SK-N-MC (cell line): ENCODE results near the gene LRRC75B.
"Not testable (repeated sequence)": the region's sequence is repeated elsewhere in the genome, so short reads cannot be mapped to it uniquely, and the experiment has no call there.

Experiments
- DNase-seq: peaks from one replicate; pipeline ENCODE4 v3.0.0-alpha.2; 2011; ENCODE audit warnings: low read depth, low spot score
- H3K27ac ChIP-seq: fragments of 200-600 bp; sonication (generic); 2 replicates; pipeline ENCODE4 v1.5.1; 2016; ENCODE audit warnings: mixed run types
- H3K36me3 ChIP-seq: fragments of 200-600 bp; sonication (generic); 2 replicates; pipeline ENCODE4 v1.6.1; 2017; ENCODE audit warnings: antibody characterized with exemption, low read length, mixed read lengths; ENCODE audit not compliant: insufficient read depth
- H3K4me3 ChIP-seq: fragments of 200-600 bp; sonication (generic); 2 replicates; pipeline ENCODE4 v1.5.1; 2016
- H3K9ac ChIP-seq: fragments of 200-600 bp; sonication (generic); 2 replicates; pipeline ENCODE4 v1.8.0; 2017; ENCODE audit warnings: mixed run types, mixed read lengths; ENCODE audit not compliant: insufficient read length
- H3K9me3 ChIP-seq: fragments of 200-600 bp; sonication (generic); 2 replicates; pipeline ENCODE4 v1.6.1; 2017; ENCODE audit warnings: low read depth, mild to moderate bottlenecking, antibody characterized with exemption, low read length, moderate library complexity, mixed read lengths
- EZH2 ChIP-seq: fragments of 200-600 bp; sonication (generic); IDR thresholded peaks from one replicate; pipeline ENCODE4 v1.6.1; 2017; ENCODE audit warnings: antibody characterized with exemption
- FOXP2 ChIP-seq: optimal IDR thresholded peaks from 2 replicates; pipeline ENCODE3; 2011; ENCODE audit warnings: mild to moderate bottlenecking, moderate library complexity; ENCODE audit not compliant: insufficient read depth; ENCODE audit errors: extremely low read length, control extremely low read depth
- POLR2AphosphoS5 ChIP-seq: IDR thresholded peaks from 2 replicates; pipeline ENCODE4 v1.6.1; 2012; ENCODE audit warnings: mild to moderate bottlenecking, low read depth, low read length, borderline replicate concordance

The LRRC75B gene

DNA sequence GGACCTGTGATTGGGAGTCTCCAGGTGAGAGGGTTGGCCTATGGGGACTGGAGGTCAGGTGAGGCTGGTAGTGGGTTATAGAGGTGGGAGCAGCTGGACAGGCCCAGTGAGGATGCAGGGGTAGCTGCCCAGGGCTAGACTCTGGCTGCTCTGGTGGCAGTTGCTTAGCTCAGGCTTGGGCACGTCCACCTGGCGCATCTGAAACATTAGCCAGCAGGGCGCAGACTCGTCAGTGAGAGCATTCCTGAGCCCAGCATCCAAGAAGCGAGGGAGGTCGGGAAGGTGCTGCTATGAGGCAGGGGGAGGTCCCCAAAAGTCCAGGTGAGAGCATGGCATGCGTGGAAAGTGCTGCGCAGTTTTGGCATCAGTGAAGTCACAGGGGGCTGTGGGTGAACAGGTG is 6.6 kb upstream of the LRRC75B start:
- H3K4me3 ChIP-seq, result no peak overlapping the region
- H3K27ac ChIP-seq, result no peak overlapping the region
- no peak overlapping the region for H3K9ac ChIP-seq
- TF ChIP-seq POLR2AphosphoS5, result no peak
- TF ChIP-seq EZH2, result no peak
- TF ChIP-seq FOXP2, result no peak
- H3K36me3 ChIP-seq, result no peaks in the 10 kb centered on the region
- DNase-seq, result no peak
- no peaks in the 10 kb centered on the region for H3K9me3 ChIP-seq

DNA sequence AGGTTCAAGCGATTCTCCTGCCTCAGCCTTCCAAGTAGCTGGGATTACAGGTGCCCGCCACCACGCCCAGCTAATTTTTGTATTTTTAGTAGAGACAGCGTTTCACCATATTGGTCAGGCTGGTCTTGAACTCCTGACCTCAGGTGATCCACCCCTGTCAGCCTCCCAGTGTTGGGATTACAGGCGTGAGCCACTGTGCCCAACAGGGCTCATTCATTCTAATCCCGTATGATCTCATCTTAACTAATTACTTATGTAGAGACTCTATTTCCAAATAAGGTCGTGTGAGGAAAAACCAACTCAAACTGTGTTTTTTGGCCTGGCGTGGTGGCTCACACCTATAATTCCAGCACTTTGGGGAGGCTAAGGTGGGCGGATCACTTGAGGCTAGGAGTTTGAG is 4.2 kb upstream of the LRRC75B start:
- H3K36me3 ChIP-seq, H3K4me3 ChIP-seq, H3K9me3 ChIP-seq, DNase-seq, H3K9ac ChIP-seq, H3K27ac ChIP-seq: not testable (repeated sequence)

DNA sequence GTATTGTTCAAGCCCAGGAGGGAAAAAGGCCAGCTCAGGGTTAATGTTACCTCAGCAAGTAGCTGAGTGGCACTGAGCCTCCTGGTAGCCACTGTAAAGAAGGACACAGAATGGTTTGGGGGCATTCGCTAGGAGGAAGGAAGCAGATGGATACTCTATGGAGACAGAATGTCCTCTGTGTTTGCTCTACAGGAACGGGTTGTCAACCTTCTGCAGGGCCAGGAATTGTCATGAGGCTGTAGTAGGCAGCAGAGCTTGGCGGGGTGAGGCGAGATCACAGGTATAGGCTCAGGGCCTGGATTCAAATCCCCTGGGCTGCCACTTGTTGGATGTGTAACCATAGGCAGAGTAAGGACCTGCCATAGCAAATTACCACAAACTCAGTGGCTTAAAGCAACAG is 3.0 kb upstream of the LRRC75B start:
- TF ChIP-seq FOXP2 (no peak), POLR2AphosphoS5 (no peak), EZH2 (no peak)
- H3K27ac ChIP-seq, result no peak overlapping the region
- H3K9ac ChIP-seq, result no peak overlapping the region
- DNase-seq, result no peak
- H3K9me3 ChIP-seq, result no peaks in the 10 kb centered on the region
- H3K36me3 ChIP-seq, result no peaks in the 10 kb centered on the region
- no peak overlapping the region for H3K4me3 ChIP-seq

DNA sequence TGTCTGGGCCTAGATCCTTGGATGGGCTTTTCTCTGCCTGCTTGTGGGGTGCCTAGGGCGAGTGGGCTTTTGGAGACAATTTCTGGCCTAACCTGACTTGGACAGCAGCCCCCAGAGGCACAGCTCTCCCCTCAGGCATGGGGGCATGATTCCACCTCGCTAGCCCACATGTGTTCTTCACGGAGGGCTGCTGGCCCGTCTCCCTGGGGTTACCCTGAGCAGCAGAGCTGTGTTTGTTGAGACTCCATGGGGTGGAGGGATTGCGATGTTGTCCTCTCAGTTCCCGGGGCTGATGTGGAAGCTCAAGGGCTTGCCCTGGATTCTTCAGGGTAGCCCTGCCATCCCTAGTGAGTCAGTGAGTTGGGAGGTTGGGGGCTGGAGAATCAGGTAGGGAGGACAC is 2.4 kb upstream of the LRRC75B start:
- TF ChIP-seq FOXP2 (no peak), EZH2 (no peak), POLR2AphosphoS5 (no peak)
- DNase-seq, result no peak
- H3K4me3 ChIP-seq, result no peak overlapping the region
- no peaks in the 10 kb centered on the region for H3K36me3 ChIP-seq
- no peak overlapping the region for H3K27ac ChIP-seq
- no peak overlapping the region for H3K9ac ChIP-seq
- no peaks in the 10 kb centered on the region for H3K9me3 ChIP-seq

DNA sequence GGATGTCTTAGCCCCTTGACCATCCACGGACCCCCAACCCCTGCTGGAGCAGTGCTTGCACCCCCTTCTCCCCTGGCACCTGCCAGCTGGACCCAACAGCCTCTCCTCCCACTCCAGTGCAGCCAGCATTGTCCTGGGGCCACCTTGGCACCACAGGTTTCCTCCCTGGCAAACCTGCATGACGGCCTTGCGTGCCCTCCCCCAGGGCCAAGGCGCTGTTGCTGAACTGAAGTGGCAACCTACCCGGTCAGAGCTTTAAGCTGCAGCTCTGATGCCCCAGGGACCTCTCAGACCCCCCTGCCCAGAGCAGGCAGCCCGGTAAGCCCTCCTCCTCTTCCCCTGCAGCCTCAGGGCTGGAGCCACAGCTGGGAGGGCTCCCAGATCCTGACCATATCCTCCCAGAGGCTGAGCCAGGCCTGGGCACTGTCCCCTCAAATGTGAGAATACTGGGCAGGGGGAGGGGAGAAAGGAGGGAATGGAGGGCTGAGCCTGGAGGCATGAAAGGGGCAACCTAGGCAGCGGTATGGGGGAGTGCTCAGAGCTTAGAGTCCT is 1.8 kb upstream of the LRRC75B start:
- Histone ChIP-seq H3K9me3 (no peaks in the 10 kb centered on the region), H3K9ac (no peak overlapping the region), H3K27ac (no peak overlapping the region), H3K4me3 (no peak overlapping the region), H3K36me3 (no peaks in the 10 kb centered on the region)
- no peak for DNase-seq
- TF ChIP-seq POLR2AphosphoS5 (no peak), FOXP2 (no peak), EZH2 (no peak)

DNA sequence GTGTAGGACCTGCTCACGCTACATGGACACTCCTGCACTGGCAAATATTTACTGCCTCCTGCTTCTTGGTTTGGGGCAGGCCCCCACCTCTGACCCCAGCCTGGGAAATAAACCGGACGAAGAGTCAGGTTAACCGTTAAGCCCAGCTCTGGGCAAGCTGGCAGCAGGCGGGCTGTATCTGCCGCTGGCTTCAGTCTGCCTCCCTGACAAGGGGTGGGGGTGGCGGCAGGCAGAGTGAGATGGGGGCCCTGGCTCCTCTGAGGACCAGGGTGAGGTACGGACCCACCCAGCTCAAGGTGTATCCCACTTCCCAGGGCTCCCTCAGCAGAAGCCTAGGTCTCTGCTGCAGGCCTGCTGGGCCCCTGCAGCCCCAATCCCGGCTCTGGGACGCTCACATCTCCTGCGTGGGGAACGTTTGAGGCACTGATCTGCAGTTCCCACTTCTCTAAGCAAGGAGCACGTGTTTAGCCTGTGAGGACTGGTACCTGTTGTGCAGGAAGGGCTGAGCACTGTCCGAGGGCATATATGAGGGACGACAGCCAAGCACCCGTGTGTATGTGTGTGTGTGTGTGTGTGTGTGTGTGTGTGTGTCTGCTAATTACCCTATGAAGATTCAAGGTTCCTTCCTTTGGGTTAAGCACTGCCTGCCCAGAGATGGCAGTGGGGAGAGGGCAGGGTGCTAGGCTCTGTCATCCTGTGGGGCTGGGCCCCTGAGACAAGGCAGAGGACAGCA is 1.1 kb upstream of the LRRC75B start:
- no peak overlapping the region for H3K27ac ChIP-seq
- TF ChIP-seq EZH2, result no peak
- no peak for TF ChIP-seq POLR2AphosphoS5
- no peak for TF ChIP-seq FOXP2

DNA sequence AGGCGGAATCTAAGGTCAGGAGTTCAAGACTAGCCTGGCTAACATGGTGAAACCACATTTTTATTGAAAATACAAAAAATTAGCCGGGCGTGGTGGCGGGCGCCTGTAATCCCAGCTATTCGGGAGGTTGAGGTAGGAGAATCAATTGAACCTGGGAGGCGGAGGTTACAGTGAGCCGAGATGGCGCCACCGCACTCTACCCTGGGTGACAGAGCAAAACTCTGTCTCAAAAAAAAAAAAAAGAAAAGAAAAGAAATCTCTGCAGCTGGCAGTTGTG is 624 bp upstream of the LRRC75B start:
- not testable (repeated sequence) for H3K9me3 ChIP-seq, H3K9ac ChIP-seq, H3K27ac ChIP-seq, H3K36me3 ChIP-seq, DNase-seq, H3K4me3 ChIP-seq

More for the DNA sequence above, 1.1 kb upstream of the LRRC75B start:
- Histone ChIP-seq H3K4me3 (no peak overlapping the region), H3K9ac (no peak overlapping the region), H3K9me3 (no peaks in the 10 kb centered on the region), H3K36me3 (no peaks in the 10 kb centered on the region)
- DNase-seq, result no peak

DNA sequence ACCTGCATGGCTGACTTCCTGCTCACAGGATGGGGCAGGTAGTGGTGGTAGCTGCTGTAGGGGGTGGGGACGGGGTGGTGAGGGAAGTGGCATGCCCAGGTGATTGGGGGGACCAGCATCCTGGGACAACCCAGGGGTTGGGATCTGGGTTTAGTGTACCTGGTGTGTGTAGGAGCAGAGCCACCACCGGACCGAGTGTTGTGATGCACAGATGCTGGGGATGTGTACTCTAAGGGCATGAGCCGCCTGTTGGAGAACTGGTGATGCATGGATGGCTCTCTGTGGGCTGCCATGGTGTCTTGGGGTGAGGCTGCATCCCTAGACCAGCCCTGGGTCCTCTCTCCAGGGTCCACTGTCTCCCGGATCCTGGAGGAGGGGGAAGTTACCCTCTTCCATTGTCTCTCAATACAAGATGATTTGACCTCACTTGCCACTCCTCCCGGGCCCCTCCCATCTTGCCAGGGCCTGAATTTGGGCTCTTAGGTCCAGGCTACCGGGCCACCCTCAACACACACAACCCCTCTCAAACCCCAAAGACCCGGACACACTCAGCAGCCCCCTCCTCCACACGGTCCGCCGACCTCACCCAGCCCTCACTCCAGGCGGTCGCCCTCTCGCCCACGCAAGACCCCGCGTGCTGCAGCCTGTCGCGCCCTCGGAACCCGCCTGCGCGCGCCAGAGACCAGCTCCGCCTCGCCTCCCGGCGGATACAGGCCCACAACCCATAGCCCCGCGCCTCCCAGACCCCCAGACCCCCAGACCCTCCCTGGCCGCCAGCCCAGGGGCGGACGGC is 619 bp downstream of the LRRC75B start:
- Histone ChIP-seq H3K36me3 (no peaks in the 10 kb centered on the region), H3K9me3 (no peaks in the 10 kb centered on the region), H3K9ac (no peak overlapping the region), H3K27ac (no peak overlapping the region), H3K4me3 (no peak overlapping the region)
- TF ChIP-seq POLR2AphosphoS5 (no peak), EZH2 (no peak), FOXP2 (no peak)
- no peak for DNase-seq

DNA sequence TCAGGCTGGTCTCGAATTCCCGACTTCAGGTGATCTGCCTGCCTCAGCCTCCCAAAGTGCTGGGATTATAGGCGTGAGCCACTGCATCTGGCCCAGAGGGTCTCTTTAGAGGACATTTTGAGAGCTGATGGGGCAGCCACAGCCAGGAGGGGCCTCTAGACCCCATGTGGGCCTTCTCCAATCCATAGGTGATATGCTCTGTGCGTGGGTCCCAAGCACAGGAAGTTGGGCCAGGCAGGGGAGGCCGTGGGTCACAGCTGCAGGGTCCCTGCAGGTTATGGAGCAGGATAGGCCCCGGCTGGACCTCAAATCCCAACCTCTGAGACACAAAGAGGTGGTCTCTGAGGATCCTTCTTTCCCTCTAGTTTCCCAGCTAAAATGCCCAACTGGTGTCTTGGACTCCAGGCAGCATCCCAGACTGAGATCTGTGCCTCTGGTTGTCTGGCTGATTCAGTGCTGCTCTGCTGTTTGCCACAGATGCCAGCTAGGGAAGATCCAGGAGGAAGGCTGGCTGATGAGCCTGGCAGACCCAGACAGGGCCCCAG is 1.5 kb downstream of the LRRC75B start:
- Histone ChIP-seq H3K27ac (no peak overlapping the region), H3K9ac (no peak overlapping the region)
- TF ChIP-seq EZH2 (no peak), POLR2AphosphoS5 (no peak), FOXP2 (no peak)

More for the DNA sequence above, 1.5 kb downstream of the LRRC75B start:
- no peak for DNase-seq
- no peak overlapping the region for H3K4me3 ChIP-seq
- no peaks in the 10 kb centered on the region for H3K9me3 ChIP-seq
- no peaks in the 10 kb centered on the region for H3K36me3 ChIP-seq
